HG02943 (cell line): Measurements from ENCODE around the gene NDUFB11.
"Not testable (repeated sequence)": the region's sequence is repeated elsewhere in the genome, so short reads cannot be mapped to it uniquely, and the experiment has no call there.

ENCODE experiments used
- ATAC-seq: cut with Tn5 transposase; IDR thresholded peaks from one replicate; pipeline ENCODE4 v1.9.1; 2021; ENCODE audit warnings: mild to moderate bottlenecking, low read depth, moderate library complexity; ENCODE audit not compliant: unreplicated experiment

The NDUFB11 gene

GRCh38 chrX:47148946-47149345 is 4.4 kb upstream of the NDUFB11 start:
- ATAC-seq = no peak

- no peak for ATAC-seq
Observed at GRCh38 chrX:47146936-47147859, 2.7 kb upstream of the NDUFB11 start.

GRCh38 chrX:47146121-47146935 is 1.8 kb upstream of the NDUFB11 start:
- ATAC-seq = no peak

- ATAC-seq = peak; percentile 32
Observed at GRCh38 chrX:47145395-47146120, 1.1 kb upstream of the NDUFB11 start.

- ATAC-seq = peak; percentile 9
Observed at GRCh38 chrX:47143894-47144625, 442 bp downstream of the NDUFB11 start.

GRCh38 chrX:47138171-47138570 is 6.3 kb downstream of the NDUFB11 start:
- no peak for ATAC-seq

- not testable (repeated sequence) for ATAC-seq
Observed at GRCh38 chrX:47135650-47136049, 8.9 kb downstream of the NDUFB11 start.

GRCh38 chrX:47133493-47133892 is 11.0 kb downstream of the NDUFB11 start:
- no peak for ATAC-seq

- ATAC-seq = no peak
Observed at GRCh38 chrX:47129899-47130358, 14.6 kb downstream of the NDUFB11 start.

GRCh38 chrX:47129157-47129898 is 15.2 kb downstream of the NDUFB11 start:
- peak; percentile 94 for ATAC-seq

GRCh38 chrX:47124466-47124865 is 20.0 kb downstream of the NDUFB11 start:
- ATAC-seq = not testable (repeated sequence)

GRCh38 chrX:47116551-47117110 is 27.9 kb downstream of the NDUFB11 start:
- ATAC-seq = not testable (repeated sequence)

GRCh38 chrX:47112316-47112954 is 32.1 kb downstream of the NDUFB11 start:
- ATAC-seq = no peak

GRCh38 chrX:47110936-47111615 is 33.4 kb downstream of the NDUFB11 start:
- not testable (repeated sequence) for ATAC-seq

GRCh38 chrX:47101206-47101605 is 43.3 kb downstream of the NDUFB11 start:
- ATAC-seq = no peak

- ATAC-seq = no peak
Observed at GRCh38 chrX:47098338-47099094, 46.0 kb downstream of the NDUFB11 start.

GRCh38 chrX:47097018-47097417 is 47.5 kb downstream of the NDUFB11 start:
- ATAC-seq = no peak
